Right lobe of liver (tissue), 6 donors: ENCODE results near the gene KRTAP10-9. TPM values are rescaled to one million over a fixed set of nuclear protein-coding genes. Genes with fewer than 3 reads are reported as not detected.
"Not testable (repeated sequence)": the region's sequence is repeated elsewhere in the genome, so short reads cannot be mapped to it uniquely, and the experiment has no call there.

Source experiments
- ATAC-seq, 4 donors: fragments of 200-7000 bp; cut with Tn5 transposase; one replicate each; pipeline ENCODE4 v1.9.1; 2020; ENCODE audit warnings: mild to moderate bottlenecking in 4 of 4, moderate library complexity in 4 of 4
- DNase-seq, 3 donors: peaks; one replicate each; pipeline ENCODE4 v3.0.0-alpha.2; 2020
- H3K27ac ChIP-seq, 3 donors: fragments of 200-600 bp; one replicate each; pipeline ENCODE4 v1.8.0; 2022
- H3K27me3 ChIP-seq, 2 donors: fragments of 200-600 bp; one replicate each; pipeline ENCODE4 v1.8.0; 2022
- H3K36me3 ChIP-seq, 4 donors: fragments of 200-600 bp; sonication (generic) in 1 of 4; one replicate each; pipeline versions ENCODE4 v1.5.1 to v1.8.0; 2017 to 2022; ENCODE audit warnings: control low read depth in 1 of 4
- H3K4me1 ChIP-seq, 4 donors: fragments of 200-600 bp; sonication (generic) in 1 of 4; one replicate each; pipeline versions ENCODE4 v1.5.1 to v1.8.0; 2017 to 2022; ENCODE audit warnings: control low read depth in 1 of 4
- H3K4me3 ChIP-seq, 3 donors: fragments of 200-600 bp; one replicate each; pipeline ENCODE4 v1.8.0; 2022
- H3K9me3 ChIP-seq, 4 donors: fragments of 200-600 bp; sonication (generic) in 1 of 4; one replicate each; pipeline versions ENCODE4 v1.5.1 to v1.8.0; 2017 to 2022; ENCODE audit warnings: control low read depth in 1 of 4
- POLR2A ChIP-seq: fragments of 450-650 bp; IDR thresholded peaks from one replicate; pipeline ENCODE4 v1.6.1; 2017; ENCODE audit warnings: antibody characterized with exemption, mild to moderate bottlenecking
- WGBS: methylation state at CpG from one replicate; pipeline ENCODE4 v1.1.6; 2018; ENCODE audit warnings: low coverage, low lambda C conversion rate; ENCODE audit not compliant: insufficient coverage; ENCODE audit errors: missing lambda C conversion rate; 5-methylcytosine and 5-hydroxymethylcytosine counted together
- intact Hi-C, 2 donors: fragments of 100-400 bp; cut with DNase I; formaldehyde crosslinking; loops; one replicate each; pipeline versions ENCODE4 v1.11.2 to v1.14.1; 2022
- long read RNA-seq: library from polyadenylated mRNA; unstranded; transcript quantifications from one replicate; pipeline ENCODE4 v2.0.0, GENCODE V29; 2019
- total RNA-seq, 6 experiments: library from RNA; depleted of rRNA in 2 of 6; stranded (reverse); fragments of >200 nt in 2 of 6; fragmentation: NEBNext Ultra II Directional in 3 of 6; extraction: Animal tissue kit (Norgen Biotek cat#: 25700) in 3 of 6; gene quantifications; one replicate each; pipeline versions ENCODE4 v1.1.0 to v1.2.4, GENCODE V29; 2016 to 2023
- TF ChIP-seq, protein P1 (sequence below), 4 donors: fragments of 200-600 bp in 3 of 4; fragments of 450-650 bp in 1 of 4; IDR thresholded peaks; one replicate each; pipeline versions ENCODE4 v1.5.1 to v1.8.0; 2016 to 2022; ENCODE audit warnings: antibody characterized with exemption in 4 of 4, mild to moderate bottlenecking in 2 of 4
- donor health status: DM: no; HTN: yes; CAD: no.
- donor health status: DM: no; HTN: no; CAD: no.
- donor health status: DM: no; HTN: no; CAD: no.
- donor health status: DM: no; HTN: yes; CAD: no.
- donor health status: DM: no; HTN: yes; CAD: no.

KRTAP10-9 gene, protein sequence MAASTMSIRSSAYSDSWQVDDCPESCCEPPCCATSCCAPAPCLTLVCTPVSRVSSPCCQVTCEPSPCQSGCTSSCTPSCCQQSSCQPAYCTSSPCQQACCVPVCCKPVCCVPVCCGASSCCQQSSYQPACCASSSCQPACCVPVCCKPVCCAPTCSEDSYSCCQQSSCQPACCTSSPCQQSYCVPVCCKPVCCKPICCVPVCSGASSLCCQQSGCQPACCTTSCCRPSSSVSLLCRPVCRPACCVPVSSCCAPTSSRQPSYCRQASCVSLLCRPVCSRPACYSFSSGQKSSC
- not detected for total RNA-seq
- long read RNA-seq = 0 reads

GRCh38 chr21:44626673-44627143, at the start of gene KRTAP10-9:
TSS of gene KRTAP10-9 (plus strand) at chr21:44627093. CDS start at chr21:44627172, 79 bp downstream.
- TF ChIP-seq, protein P1, sequence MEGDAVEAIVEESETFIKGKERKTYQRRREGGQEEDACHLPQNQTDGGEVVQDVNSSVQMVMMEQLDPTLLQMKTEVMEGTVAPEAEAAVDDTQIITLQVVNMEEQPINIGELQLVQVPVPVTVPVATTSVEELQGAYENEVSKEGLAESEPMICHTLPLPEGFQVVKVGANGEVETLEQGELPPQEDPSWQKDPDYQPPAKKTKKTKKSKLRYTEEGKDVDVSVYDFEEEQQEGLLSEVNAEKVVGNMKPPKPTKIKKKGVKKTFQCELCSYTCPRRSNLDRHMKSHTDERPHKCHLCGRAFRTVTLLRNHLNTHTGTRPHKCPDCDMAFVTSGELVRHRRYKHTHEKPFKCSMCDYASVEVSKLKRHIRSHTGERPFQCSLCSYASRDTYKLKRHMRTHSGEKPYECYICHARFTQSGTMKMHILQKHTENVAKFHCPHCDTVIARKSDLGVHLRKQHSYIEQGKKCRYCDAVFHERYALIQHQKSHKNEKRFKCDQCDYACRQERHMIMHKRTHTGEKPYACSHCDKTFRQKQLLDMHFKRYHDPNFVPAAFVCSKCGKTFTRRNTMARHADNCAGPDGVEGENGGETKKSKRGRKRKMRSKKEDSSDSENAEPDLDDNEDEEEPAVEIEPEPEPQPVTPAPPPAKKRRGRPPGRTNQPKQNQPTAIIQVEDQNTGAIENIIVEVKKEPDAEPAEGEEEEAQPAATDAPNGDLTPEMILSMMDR (IDR thresholded peaks at IDR 0.05) = no peak
- no peak for TF ChIP-seq POLR2A
- no peaks in the 10 kb centered on the region for H3K4me1 ChIP-seq
- no CpG with 5 or more reads among the region's 7 CpGs for WGBS
- H3K9me3 ChIP-seq = peaks cover 0 to 4% (median 0%) of the 10 kb centered on the region in 4 donors
- H3K36me3 ChIP-seq = no peaks in the 10 kb centered on the region
- H3K27ac ChIP-seq = no peak within 1 kb of the TSS
- H3K4me3 ChIP-seq = no peak within 1 kb of the TSS
- DNase-seq (no peak), ATAC-seq (no peak)
- intact Hi-C loops = no loop called here
- no peaks in the 10 kb centered on the region for H3K27me3 ChIP-seq

- Histone ChIP-seq H3K36me3 (no peaks in the 10 kb centered on the region), H3K9me3 (peaks cover 0 to 5% (median 0%) of the 10 kb centered on the region in 4 donors), H3K27me3 (no peaks in the 10 kb centered on the region), H3K4me3 (no peak overlapping the region), H3K27ac (no peak overlapping the region), H3K4me1 (no peaks in the 10 kb centered on the region)
- no peak for ATAC-seq
- no peak for DNase-seq
- 89% methylated on average over 9 of the region's 17 CpGs for WGBS
- TF ChIP-seq, protein P1 (IDR thresholded peaks at IDR 0.05) = no peak
- no peak for TF ChIP-seq POLR2A
- intact Hi-C loops = no loop called here
Observed at GRCh38 chr21:44578371-44579055, 48.4 kb upstream of the KRTAP10-9 start.

GRCh38 chr21:44579056-44579832, 47.6 kb upstream of the KRTAP10-9 start:
- TF ChIP-seq, protein P1 (IDR thresholded peaks at IDR 0.05) = no peak
- no peak for TF ChIP-seq POLR2A
- Histone ChIP-seq H3K4me1 (no peaks in the 10 kb centered on the region), H3K27me3 (no peaks in the 10 kb centered on the region), H3K27ac (no peak overlapping the region), H3K9me3 (peaks cover 0 to 5% (median 0%) of the 10 kb centered on the region in 4 donors), H3K4me3 (no peak overlapping the region), H3K36me3 (no peaks in the 10 kb centered on the region)
- 80% methylated on average over 9 of the region's 22 CpGs for WGBS
- DNase-seq (no peak), ATAC-seq (no peak)
- intact Hi-C loops = no loop called here

DNA sequence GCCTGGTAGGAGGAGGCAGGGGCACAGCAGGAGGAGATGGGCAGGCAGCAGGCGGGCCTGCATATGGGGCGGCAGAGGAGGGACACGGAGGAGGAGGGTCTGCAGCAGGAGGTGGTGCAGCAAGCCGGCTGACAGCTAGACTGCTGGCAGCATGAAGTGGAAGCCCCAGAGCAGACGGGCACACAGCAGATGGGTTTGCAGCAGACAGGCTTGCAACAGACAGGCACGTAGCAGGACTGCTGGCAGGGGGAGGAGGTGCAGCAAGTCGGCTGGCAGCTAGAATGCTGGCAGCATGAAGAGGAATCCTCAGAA, 47.1 kb upstream of the KRTAP10-9 start:
- DNase-seq (no peak), ATAC-seq (no peak)
- Histone ChIP-seq H3K4me1 (no peaks in the 10 kb centered on the region), H3K27me3 (no peaks in the 10 kb centered on the region), H3K4me3 (no peak overlapping the region), H3K9me3 (peaks cover 0 to 5% (median 0%) of the 10 kb centered on the region in 4 donors), H3K36me3 (no peaks in the 10 kb centered on the region), H3K27ac (no peak overlapping the region)
- intact Hi-C loops = no loop called here
- WGBS = 71% methylated on average over 7 of the region's 7 CpGs
- TF ChIP-seq, protein P1 (IDR thresholded peaks at IDR 0.05) = no peak
- no peak for TF ChIP-seq POLR2A

- H3K36me3 ChIP-seq, H3K9me3 ChIP-seq, intact Hi-C loops, H3K4me3 ChIP-seq, H3K4me1 ChIP-seq, H3K27me3 ChIP-seq, H3K27ac ChIP-seq: not testable (repeated sequence)
- peak in 1 of 3 donors; percentile 47 for DNase-seq
- ATAC-seq = peak in 3 of 4 donors; percentile 49 to 73 (median 54)
- WGBS = 48% methylated on average over 9 of the region's 19 CpGs
Observed at GRCh38 chr21:44580231-44580821, 46.6 kb upstream of the KRTAP10-9 start, which contains the start of gene KRTAP10-5. TSS of gene KRTAP10-5 (minus strand) at chr21:44580604. CDS start at chr21:44580578, 26 bp downstream.
